HepG2 (cell line): Measurements from ENCODE around the gene CSK. TPM values are rescaled to one million over a fixed set of nuclear protein-coding genes. Genes with fewer than 3 reads are reported as not detected.

Experiments used
- CBX5 ChIP-seq: sonication (generic); formaldehyde crosslinking; IDR thresholded peaks from 2 replicates; pipeline ENCODE4 v1.4.0; 2020; ENCODE audit warnings: missing genetic modification reagents, borderline replicate concordance
- CREBL2 ChIP-seq: sonication (generic); formaldehyde crosslinking; IDR thresholded peaks from 2 replicates; pipeline ENCODE4 v1.8.1; 2023; ENCODE audit warnings: missing genetic modification reagents, mild to moderate bottlenecking, borderline replicate concordance
- DRAP1 ChIP-seq: IDR thresholded peaks from 2 replicates; pipeline ENCODE4 v1.6.1; 2016; ENCODE audit warnings: missing genetic modification reagents, missing compliant biosample characterization
- KLF6 ChIP-seq: IDR thresholded peaks from 2 replicates; pipeline ENCODE4 v1.8.0; 2016; ENCODE audit warnings: missing biosample characterization, missing genetic modification reagents
- MEF2D ChIP-seq: sonication (generic); formaldehyde crosslinking; IDR thresholded peaks from 2 replicates; pipeline ENCODE4 v1.5.1; 2020; ENCODE audit warnings: mild to moderate bottlenecking, missing genetic modification reagents
- MXD1 ChIP-seq: sonication (generic); formaldehyde crosslinking; IDR thresholded peaks from 2 replicates; pipeline ENCODE4 v1.4.0; 2020; ENCODE audit warnings: mild to moderate bottlenecking, missing genetic modification reagents
- NFAT5 ChIP-seq: sonication (generic); formaldehyde crosslinking; IDR thresholded peaks from 2 replicates; pipeline ENCODE4 v1.4.0; 2020; ENCODE audit warnings: missing genetic modification reagents
- NR0B2 ChIP-seq: sonication (generic); formaldehyde crosslinking; IDR thresholded peaks from 2 replicates; pipeline ENCODE4 v1.4.0; 2020; ENCODE audit warnings: mild to moderate bottlenecking, missing genetic modification reagents
- RNF2 ChIP-seq: fragments of 450-650 bp; conservative IDR thresholded peaks from 2 replicates; pipeline ENCODE4 v1.6.1; 2016; ENCODE audit warnings: low read depth
- TFDP1 ChIP-seq: IDR thresholded peaks from 2 replicates; pipeline ENCODE4 v1.6.1; 2016; ENCODE audit warnings: missing compliant biosample characterization, missing genetic modification reagents, borderline replicate concordance
- ZFY ChIP-seq: sonication (generic); formaldehyde crosslinking; IDR thresholded peaks from 2 replicates; pipeline ENCODE4 v1.4.0; 2020; ENCODE audit warnings: missing genetic modification reagents
- ZNF205 ChIP-seq: IDR thresholded peaks from 2 replicates; pipeline ENCODE4 v1.6.1; 2018; ENCODE audit warnings: missing biosample characterization, missing genetic modification reagents
- ZNF264 ChIP-seq: sonication (generic); formaldehyde crosslinking; IDR thresholded peaks from 2 replicates; pipeline ENCODE4 v1.4.0; 2020; ENCODE audit warnings: missing genetic modification reagents
- ZNF335 ChIP-seq: sonication (generic); formaldehyde crosslinking; IDR thresholded peaks from 2 replicates; pipeline ENCODE4 v1.4.0; 2020; ENCODE audit warnings: missing genetic modification reagents
- ZNF543 ChIP-seq: sonication (generic); formaldehyde crosslinking; IDR thresholded peaks from 2 replicates; pipeline ENCODE4 v1.4.0; 2020; ENCODE audit warnings: mild to moderate bottlenecking, missing genetic modification reagents
- ZNF784 ChIP-seq: sonication (generic); formaldehyde crosslinking; IDR thresholded peaks from 2 replicates; pipeline ENCODE4 v1.5.1; 2020; ENCODE audit warnings: missing genetic modification reagents, mild to moderate bottlenecking, borderline replicate concordance
- ZSCAN31 ChIP-seq: sonication (generic); formaldehyde crosslinking; IDR thresholded peaks from 2 replicates; pipeline ENCODE4 v1.5.0; 2020; ENCODE audit warnings: low read depth, mild to moderate bottlenecking, missing genetic modification reagents
- polyA plus RNA-seq, 8 experiments: library from polyadenylated mRNA; depleted of rRNA in 3 of 8; stranded (reverse) in 7 of 8; unstranded in 1 of 8; fragments of >200 nt; fragmentation: Illumina TruSeq in 4 of 8; extraction: Trizol in 4 of 8; gene quantifications; 2 replicates each; pipeline versions ENCODE4 v1.2.1 to v1.2.3, GENCODE V29; 2011 to 2016; ENCODE audit warnings: low read depth in 4 of 8, missing spikeins in 1 of 8, mixed read lengths in 1 of 8; ENCODE audit not compliant: insufficient read depth in 1 of 8
- total RNA-seq, 5 experiments: library from RNA; depleted of rRNA; stranded (reverse); fragments of >200 nt; fragmentation: Illumina TruSeq; extraction: Trizol; gene quantifications; 2 replicates each; pipeline ENCODE4 v1.2.3, GENCODE V29; 2016; ENCODE audit warnings: low read depth in 1 of 5

The CSK gene
- total and polyA plus RNA-seq, 2 of the 13 experiments (the other 11 are each of a cell fraction or from before 2014, with no cell fraction given), result 12.5 to 21.3 TPM

GRCh38 chr15:74842581-74843444 lies 60.9 kb downstream of the CSK start, which contains the start of gene ULK3 (continued):
- TF ChIP-seq ZNF784 (peak; percentile 57; the same call in 1 of the 2 replicates), RNF2 (0 out of 2 replicates have a peak, but pooled peaks have one; percentile 42), ZNF264 (CRISPR knock-in tag) (no peak), ZNF335 (no peak), ZNF543 (CRISPR knock-in tag) (0 out of 2 replicates have a peak, but pooled peaks have one; percentile 59), ZFY (CRISPR knock-in tag) (peak; percentile 68), KLF6 (CRISPR knock-in tag) (0 out of 2 replicates have a peak, but pooled peaks have one; percentile 17), TFDP1 (CRISPR knock-in tag) (peak; percentile 67; the same call in 1 of the 2 replicates), ZNF205 (CRISPR knock-in tag) (peak; percentile 64), MEF2D (0 out of 2 replicates have a peak, but pooled peaks have one; percentile 41), CREBL2 (CRISPR knock-in tag) (0 out of 2 replicates have a peak, but pooled peaks have one; percentile 66), MXD1 (CRISPR knock-in tag) (peak; percentile 53), DRAP1 (CRISPR knock-in tag) (no peak; the same call in 1 of the 2 replicates), NR0B2 (CRISPR knock-in tag) (peak; percentile 53), ZSCAN31 (CRISPR knock-in tag) (peak; percentile 83), NFAT5 (no peak), CBX5 (CRISPR knock-in tag) (0 out of 2 replicates have a peak, but pooled peaks have one; percentile 38)
